Ishikawa (cell line): ENCODE results near the gene FAM120C.

Experiments
- CEBPB ChIP-seq: IDR thresholded peaks from 2 replicates; pipeline ENCODE4 v1.6.1; 2012
- CREB1 ChIP-seq: IDR thresholded peaks from 2 replicates; pipeline ENCODE4 v1.6.1; 2012; ENCODE audit warnings: low read depth
- EGR1 ChIP-seq: IDR thresholded peaks from 2 replicates; pipeline ENCODE4 v1.6.1; 2012
- EP300 ChIP-seq: IDR thresholded peaks from 2 replicates; pipeline ENCODE4 v1.6.1; 2012; ENCODE audit warnings: borderline replicate concordance
- FOXM1 ChIP-seq: IDR thresholded peaks from 2 replicates; pipeline ENCODE4 v1.6.1; 2012; ENCODE audit warnings: low read depth, borderline replicate concordance
- NFIC ChIP-seq: IDR thresholded peaks from 2 replicates; pipeline ENCODE4 v1.6.1; 2012
- RAD21 ChIP-seq: IDR thresholded peaks from 2 replicates; pipeline ENCODE4 v1.6.1; 2012; ENCODE audit warnings: low read depth
- TAF1 ChIP-seq: IDR thresholded peaks from 2 replicates; pipeline ENCODE4 v1.6.1; 2012; ENCODE audit warnings: low read depth, mild to moderate bottlenecking
- TEAD4 ChIP-seq: IDR thresholded peaks from 2 replicates; pipeline ENCODE4 v1.6.1; 2012
- YY1 ChIP-seq: IDR thresholded peaks from 2 replicates; pipeline ENCODE4 v1.6.1; 2012; ENCODE audit warnings: low read depth
- TF ChIP-seq, protein P1 (sequence below): IDR thresholded peaks from 2 replicates; pipeline ENCODE4 v1.6.1; 2012
- TF ChIP-seq, protein P2 (sequence below): IDR thresholded peaks from 2 replicates; pipeline ENCODE4 v1.6.1; 2012; ENCODE audit warnings: low read depth, mild to moderate bottlenecking
- TF ChIP-seq, protein P3 (sequence below): IDR thresholded peaks from 2 replicates; pipeline ENCODE4 v1.6.1; 2012

DNA sequence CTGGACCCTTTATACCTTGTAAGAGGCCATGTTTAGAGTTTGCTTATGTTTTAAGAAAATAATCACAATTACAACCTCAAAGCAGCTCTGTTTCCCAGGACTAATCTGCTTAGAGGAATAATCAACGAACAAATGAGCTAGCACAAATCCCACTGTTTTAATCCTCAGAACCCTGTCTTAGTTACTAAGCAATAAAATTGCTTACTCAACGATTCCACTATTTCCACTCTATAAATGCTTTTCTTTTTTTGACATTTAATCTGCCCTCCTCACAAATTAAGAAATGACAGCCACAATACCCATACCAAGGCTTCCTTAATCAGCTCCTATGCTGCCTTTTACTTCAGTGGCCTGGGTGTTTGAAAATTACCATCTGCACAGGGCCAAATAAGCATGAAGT is 48.8 kb downstream of the FAM120C start:
- TF ChIP-seq NFIC (no peak), CREB1 (no peak), EP300 (no peak), TEAD4 (no peak), CEBPB (no peak), YY1 (no peak), RAD21 (no peak), EGR1 (no peak), TAF1 (no peak), FOXM1 (no peak)
- TF ChIP-seq, protein P1, sequence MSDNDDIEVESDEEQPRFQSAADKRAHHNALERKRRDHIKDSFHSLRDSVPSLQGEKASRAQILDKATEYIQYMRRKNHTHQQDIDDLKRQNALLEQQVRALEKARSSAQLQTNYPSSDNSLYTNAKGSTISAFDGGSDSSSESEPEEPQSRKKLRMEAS = no peak
- TF ChIP-seq, protein P2, sequence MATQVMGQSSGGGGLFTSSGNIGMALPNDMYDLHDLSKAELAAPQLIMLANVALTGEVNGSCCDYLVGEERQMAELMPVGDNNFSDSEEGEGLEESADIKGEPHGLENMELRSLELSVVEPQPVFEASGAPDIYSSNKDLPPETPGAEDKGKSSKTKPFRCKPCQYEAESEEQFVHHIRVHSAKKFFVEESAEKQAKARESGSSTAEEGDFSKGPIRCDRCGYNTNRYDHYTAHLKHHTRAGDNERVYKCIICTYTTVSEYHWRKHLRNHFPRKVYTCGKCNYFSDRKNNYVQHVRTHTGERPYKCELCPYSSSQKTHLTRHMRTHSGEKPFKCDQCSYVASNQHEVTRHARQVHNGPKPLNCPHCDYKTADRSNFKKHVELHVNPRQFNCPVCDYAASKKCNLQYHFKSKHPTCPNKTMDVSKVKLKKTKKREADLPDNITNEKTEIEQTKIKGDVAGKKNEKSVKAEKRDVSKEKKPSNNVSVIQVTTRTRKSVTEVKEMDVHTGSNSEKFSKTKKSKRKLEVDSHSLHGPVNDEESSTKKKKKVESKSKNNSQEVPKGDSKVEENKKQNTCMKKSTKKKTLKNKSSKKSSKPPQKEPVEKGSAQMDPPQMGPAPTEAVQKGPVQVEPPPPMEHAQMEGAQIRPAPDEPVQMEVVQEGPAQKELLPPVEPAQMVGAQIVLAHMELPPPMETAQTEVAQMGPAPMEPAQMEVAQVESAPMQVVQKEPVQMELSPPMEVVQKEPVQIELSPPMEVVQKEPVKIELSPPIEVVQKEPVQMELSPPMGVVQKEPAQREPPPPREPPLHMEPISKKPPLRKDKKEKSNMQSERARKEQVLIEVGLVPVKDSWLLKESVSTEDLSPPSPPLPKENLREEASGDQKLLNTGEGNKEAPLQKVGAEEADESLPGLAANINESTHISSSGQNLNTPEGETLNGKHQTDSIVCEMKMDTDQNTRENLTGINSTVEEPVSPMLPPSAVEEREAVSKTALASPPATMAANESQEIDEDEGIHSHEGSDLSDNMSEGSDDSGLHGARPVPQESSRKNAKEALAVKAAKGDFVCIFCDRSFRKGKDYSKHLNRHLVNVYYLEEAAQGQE = no peak
- TF ChIP-seq, protein P3, sequence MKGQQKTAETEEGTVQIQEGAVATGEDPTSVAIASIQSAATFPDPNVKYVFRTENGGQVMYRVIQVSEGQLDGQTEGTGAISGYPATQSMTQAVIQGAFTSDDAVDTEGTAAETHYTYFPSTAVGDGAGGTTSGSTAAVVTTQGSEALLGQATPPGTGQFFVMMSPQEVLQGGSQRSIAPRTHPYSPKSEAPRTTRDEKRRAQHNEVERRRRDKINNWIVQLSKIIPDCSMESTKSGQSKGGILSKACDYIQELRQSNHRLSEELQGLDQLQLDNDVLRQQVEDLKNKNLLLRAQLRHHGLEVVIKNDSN = no peak
